Bone marrow (tissue), 2 donors: ENCODE measurements around the gene GJB4.
"Not testable (repeated sequence)": the region's sequence is repeated elsewhere in the genome, so short reads cannot be mapped to it uniquely, and the experiment has no call there.

Experiments
- DNase-seq, 2 donors: peaks; one replicate each; lab custom pipeline; 2025; lab: John Stamatoyannopoulos, UW

GJB4 gene

GRCh38 chr1:34759503-34760357, at the start of gene GJB4:
TSS of gene GJB4 (plus strand) at chr1:34759740. CDS start at chr1:34761255, 1,515 bp downstream.
- DNase-seq, result no peak

GRCh38 chr1:34710812-34711211, 48.7 kb upstream of the GJB4 start:
- DNase-seq, result no peak

DNA sequence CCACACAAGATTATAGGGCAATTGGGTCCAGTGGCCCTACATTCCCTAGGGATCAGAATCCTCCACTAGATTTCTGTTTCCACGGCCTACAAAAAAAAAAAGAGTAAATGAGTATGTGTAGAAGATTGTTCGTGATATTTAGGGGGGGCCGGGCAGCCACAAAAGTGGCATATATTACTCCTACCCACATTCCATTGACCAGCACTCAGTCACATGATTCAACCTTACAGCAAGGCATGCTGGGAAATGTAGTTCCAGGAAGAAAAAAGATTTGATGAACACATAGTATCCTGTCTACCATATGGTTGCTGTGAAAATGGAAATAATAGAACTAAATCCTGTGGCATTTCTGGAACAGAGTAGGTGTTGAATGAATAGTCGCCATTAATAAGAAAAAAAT, 48.1 kb upstream of the GJB4 start:
- DNase-seq, result no peak

GRCh38 chr1:34712007-34712688, 47.4 kb upstream of the GJB4 start:
- no peak for DNase-seq

DNA sequence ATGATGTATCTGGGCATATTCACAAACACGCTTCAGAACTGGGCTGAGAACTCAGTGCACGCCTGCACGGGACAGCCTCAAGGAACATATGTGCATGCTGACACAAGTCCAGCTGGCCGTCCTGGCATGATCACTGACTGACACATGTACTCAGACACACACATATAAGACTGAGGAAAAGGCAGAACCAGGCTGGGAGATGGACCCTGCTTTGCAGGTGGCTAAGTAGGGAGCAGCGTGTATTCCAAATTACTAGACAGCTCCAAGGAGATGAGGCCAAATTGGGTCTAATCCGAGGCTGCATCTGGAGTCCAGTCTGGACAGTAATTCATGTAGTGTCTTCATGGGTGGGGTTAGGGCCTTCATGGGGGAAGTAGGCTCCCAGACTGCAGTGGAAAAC, 46.1 kb upstream of the GJB4 start:
- no peak for DNase-seq

DNA sequence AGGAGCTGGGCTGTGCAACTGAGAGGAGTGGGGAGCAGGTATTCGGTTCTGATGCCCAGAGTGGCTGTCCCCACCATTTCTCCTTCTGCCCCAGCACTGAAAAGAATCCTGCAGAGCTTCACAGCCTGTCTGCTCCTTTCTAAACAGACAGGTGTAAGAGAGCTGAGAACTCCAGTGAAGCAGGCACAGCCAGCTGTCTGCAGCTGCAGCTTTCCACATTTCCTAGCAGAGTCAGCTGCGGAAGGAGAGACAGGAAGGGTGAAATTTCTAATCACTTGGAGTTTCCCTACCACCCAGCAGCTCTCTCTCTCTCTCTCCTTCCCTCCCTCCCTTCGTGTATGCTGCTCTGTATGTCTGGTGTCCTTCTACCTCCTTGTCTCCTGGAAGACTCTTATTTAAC, 45.2 kb upstream of the GJB4 start:
- no peak for DNase-seq

GRCh38 chr1:34715139-34715538, 44.4 kb upstream of the GJB4 start:
- no peak for DNase-seq

DNA sequence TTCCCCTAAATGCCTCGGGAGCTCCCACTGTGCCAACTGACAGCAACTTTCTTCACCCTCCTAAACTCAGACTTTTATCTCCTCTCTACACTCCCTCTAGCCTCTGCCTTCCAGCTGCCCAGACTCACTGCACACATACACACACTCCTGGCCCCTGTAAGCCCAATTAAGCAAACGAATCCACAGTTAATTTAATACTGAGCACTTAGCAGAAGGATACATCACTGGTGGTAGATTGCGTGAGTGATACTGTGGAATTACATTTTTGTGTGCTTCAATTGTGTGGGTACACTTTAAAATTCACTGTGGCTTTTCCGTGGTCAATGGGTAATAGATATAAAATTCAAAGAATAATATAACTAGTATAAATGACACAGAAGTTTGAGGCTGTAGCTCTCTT, 38.3 kb upstream of the GJB4 start:
- DNase-seq, result no peak

DNA sequence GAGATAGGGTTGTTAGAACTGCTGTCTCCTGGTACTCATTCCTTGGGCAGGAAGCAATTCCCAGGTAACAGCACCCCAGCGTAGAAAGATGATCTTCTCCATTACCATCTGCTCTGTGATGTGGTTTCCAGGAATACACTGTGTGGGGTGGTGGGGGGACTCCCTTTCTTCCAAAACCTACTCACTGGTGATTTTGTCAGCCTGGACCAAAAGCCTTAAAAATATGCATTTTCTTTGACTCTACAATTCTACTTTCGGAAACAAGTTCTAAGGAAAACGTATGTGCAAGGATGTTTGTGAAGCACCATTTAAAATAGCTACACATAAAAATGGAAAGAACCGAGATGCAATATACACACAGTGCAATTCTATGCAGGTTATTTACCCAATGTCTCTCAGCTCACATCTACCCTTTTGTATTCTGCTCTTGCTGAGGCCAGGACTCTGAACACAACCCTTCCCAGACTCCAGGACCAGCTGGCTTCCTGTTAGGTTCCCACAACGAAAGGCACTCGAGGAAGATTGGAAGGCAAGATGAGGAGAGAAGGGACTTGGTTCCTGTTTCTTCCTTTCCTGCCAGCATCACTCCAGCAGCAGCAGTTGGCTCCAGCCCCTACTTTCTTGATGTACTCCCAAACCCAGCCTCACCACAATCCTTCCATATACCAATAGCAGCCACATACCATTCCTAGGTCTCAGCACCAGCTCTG, 37.7 kb upstream of the GJB4 start:
- DNase-seq, result no peak

DNA sequence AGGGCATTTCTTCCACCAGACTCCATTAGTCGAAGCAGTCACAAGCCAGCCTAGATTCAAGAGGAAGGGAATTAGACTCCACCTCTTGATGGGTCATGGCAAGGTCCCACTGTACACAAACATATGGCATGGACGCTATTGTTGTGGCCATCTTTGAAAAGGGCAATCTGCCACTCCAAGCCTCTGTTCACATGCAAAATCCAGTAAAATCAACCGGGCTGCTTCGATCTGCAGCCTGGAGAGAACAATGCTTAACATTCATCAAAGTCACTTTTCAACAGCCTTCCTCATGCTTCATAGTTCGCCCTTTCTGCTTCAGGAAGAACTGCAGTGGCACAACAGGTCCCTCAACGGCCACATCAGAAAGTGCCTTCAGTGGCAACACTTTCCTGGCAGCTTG, 32.7 kb upstream of the GJB4 start:
- DNase-seq, result no peak

GRCh38 chr1:34730485-34730884, 29.1 kb upstream of the GJB4 start:
- no peak for DNase-seq

- not testable (repeated sequence) for DNase-seq
These were observed 26.7 kb upstream of the GJB4 start for GRCh38 chr1:34732831-34733230.

DNA sequence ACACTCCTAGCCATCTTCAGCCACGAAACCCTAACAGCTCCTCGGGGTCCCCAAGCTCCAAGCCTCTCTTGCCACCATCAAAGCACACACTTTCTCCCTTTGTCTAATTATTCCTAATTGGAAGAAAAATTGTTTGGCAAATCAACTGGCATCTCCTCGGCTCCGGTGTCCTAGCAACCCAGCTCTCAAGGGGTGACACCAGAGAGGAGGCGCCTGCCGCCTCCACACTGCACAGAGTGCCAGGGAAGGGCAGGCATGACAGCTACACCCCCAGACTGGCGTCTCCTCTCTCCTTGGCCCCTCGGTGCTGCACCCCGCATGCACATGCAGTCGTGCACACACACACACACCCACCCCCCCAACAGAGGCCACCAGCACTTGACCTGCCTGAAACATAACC, 22.8 kb upstream of the GJB4 start:
- no peak for DNase-seq

GRCh38 chr1:34737236-34737635, 22.3 kb upstream of the GJB4 start:
- DNase-seq, result not testable (repeated sequence)

DNA sequence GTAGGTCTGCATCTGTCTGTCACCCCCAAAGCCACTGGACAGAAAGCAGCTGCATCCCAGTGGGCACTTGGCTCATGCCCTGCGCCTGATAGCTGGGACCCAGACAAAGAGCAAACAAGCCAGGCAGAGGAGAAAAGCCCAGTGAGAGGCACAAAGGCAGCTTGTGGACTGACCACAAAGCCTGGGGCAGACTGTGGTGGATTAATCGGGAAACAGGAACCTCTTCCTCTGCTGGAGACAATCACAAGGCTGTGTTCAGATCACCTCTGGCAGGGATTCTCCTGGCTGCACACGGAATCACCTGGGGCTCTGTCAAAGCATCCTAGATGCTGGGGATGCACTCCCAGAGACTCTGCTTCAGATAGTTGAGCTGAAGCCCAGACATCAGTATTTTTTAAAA, 19.9 kb upstream of the GJB4 start:
- DNase-seq, result no peak

GRCh38 chr1:34740161-34740868, 19.2 kb upstream of the GJB4 start:
- no peak for DNase-seq

DNA sequence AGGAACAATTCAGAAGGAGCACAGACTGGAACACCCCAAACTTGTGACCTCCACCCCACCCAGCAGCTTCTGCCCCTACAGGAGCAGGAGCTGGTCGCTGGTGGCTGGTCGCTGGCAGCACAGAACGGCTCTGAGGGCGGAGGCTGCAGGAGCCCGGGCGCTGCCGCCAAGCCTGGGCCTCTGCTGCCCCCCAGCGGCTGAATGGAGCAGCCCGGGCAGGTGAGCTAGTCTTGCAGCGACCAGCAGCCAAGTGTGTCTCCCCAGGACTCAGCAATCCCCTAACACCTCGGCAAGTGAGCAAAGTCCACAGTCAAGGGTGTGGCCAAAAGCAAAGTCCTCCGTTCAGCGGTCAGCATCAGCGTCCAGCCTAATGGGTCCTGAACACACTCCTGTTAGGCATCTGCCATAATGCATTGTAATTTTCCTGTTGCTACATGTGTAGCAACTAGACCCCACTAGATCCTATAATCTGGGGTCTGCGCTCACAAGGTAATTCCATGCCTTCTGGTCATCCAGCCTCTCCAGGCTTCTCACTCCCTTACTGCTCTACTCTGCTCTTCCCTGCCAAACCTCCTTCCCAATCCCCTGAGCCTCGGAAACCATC, 16.8 kb upstream of the GJB4 start:
- peak; percentile 15 to 19 for DNase-seq

GRCh38 chr1:34743775-34744174, 15.8 kb upstream of the GJB4 start:
- DNase-seq, result no peak

DNA sequence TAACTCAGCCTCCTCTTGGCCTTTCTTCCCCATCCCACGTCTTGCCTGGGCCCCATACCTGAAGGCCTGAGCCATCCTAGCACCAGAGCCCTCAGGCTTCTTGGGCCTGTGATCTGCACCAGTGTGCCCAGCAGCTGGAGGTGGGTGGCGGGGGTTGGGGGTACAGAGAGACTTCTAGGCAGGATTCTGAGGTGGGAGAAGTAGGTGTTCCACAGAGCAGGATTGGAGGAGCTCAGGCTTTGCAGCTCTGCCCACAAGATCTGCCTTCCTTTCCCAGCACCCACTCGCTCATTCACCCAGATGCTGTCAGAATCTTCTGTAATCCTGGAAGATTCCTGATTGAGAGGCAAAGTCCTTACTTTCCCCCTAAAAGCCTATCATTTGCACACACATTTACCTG, 14.7 kb upstream of the GJB4 start:
- no peak for DNase-seq

- DNase-seq, result no peak
These were observed 13.9 kb upstream of the GJB4 start for GRCh38 chr1:34745666-34746065.

DNA sequence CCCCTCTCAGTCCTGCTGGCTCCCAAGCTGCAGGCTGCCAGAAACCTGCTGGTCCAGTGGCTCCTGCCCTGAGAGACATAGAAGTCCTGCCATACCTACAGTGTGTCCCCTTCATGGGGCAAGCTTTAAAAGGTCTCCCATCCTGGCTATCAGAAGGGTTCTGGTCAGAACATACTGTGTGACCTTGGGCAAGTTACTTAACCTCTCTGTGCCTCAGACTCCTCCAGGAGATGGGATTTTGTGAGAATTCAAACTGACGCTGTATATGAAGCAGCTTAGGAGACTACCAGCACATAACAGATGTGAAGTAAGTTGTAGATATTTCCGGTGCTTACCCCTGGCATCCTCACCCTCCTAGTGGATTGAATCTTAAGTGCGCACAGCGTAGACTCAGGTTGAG, 13.4 kb upstream of the GJB4 start:
- DNase-seq, result no peak
